Measurements from ENCODE around the gene APOA1.

DNA sequence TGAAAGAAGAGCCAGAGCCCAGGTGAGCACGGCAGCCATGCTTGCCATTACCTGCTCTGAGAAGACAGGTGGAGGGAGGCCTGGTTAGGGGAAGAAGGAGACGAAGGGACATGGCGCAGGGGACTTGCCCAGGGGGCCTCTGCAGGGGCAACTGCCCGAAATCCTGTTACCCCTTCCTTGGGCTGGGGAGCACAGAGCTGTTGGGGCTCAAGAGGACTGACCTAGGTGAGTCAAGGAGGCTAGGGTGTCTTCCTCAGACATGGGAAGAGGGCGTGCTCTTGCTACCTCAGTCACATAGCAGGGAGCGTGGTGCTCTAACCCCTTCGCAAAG, 45.6 kb downstream of the APOA1 start, which contains the start of gene APOA5:
- TF ChIP-seq, protein P1, sequence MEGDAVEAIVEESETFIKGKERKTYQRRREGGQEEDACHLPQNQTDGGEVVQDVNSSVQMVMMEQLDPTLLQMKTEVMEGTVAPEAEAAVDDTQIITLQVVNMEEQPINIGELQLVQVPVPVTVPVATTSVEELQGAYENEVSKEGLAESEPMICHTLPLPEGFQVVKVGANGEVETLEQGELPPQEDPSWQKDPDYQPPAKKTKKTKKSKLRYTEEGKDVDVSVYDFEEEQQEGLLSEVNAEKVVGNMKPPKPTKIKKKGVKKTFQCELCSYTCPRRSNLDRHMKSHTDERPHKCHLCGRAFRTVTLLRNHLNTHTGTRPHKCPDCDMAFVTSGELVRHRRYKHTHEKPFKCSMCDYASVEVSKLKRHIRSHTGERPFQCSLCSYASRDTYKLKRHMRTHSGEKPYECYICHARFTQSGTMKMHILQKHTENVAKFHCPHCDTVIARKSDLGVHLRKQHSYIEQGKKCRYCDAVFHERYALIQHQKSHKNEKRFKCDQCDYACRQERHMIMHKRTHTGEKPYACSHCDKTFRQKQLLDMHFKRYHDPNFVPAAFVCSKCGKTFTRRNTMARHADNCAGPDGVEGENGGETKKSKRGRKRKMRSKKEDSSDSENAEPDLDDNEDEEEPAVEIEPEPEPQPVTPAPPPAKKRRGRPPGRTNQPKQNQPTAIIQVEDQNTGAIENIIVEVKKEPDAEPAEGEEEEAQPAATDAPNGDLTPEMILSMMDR (IDR thresholded peaks at IDR 0.05), result no peak
- TF ChIP-seq POLR2A (IDR thresholded peaks at IDR 0.05), result no peak

All from testis (tissue), 2 donors.